Ovary (tissue), 9 donors: ENCODE results near the gene SLC16A9. TPM values are rescaled to one million over a fixed set of nuclear protein-coding genes. Genes with fewer than 3 reads are reported as not detected.

Experiments
- DNase-seq, 5 donors: peaks; one replicate each; pipeline ENCODE4 v3.0.0-alpha.2; 2019 to 2020
- H3K27ac ChIP-seq, 2 donors: fragments of 200-600 bp; one replicate each; pipeline versions ENCODE4 v1.5.1 to v1.8.0; 2019 to 2022
- H3K27me3 ChIP-seq: fragments of 200-600 bp; one replicate; pipeline ENCODE4 v1.8.0; 2022
- H3K36me3 ChIP-seq: fragments of 200-600 bp; sonication (generic); one replicate; pipeline ENCODE4 v1.5.1; 2019
- H3K4me1 ChIP-seq: one replicate; pipeline ENCODE4 v1.8.1; 2013; ENCODE audit warnings: mild to moderate bottlenecking, moderate library complexity; ENCODE audit not compliant: insufficient read depth
- H3K4me3 ChIP-seq: fragments of 200-600 bp; sonication (generic); one replicate; pipeline ENCODE4 v1.5.1; 2017
- H3K9me3 ChIP-seq, 2 donors: fragments of 200-600 bp in 1 of 2; sonication (generic) in 1 of 2; one replicate each; pipeline versions ENCODE4 v1.5.1 to v1.8.1; 2013 to 2019; ENCODE audit warnings: mild to moderate bottlenecking in 1 of 2, moderate library complexity in 1 of 2
- EP300 ChIP-seq: sonication (generic); formaldehyde crosslinking; IDR thresholded peaks from one replicate; pipeline ENCODE4 v1.6.1; 2017; ENCODE audit warnings: antibody characterized with exemption
- POLR2A ChIP-seq: fragments of 450-650 bp; IDR thresholded peaks from one replicate; pipeline ENCODE4 v1.6.1; 2017; ENCODE audit warnings: antibody characterized with exemption, mild to moderate bottlenecking, moderate library complexity
- WGBS, 3 donors: extraction: QIAGEN DNeasy Blood & Tissue Kit in 1 of 3; methylation state at CpG; one replicate each; pipeline versions ENCODE4 v1.1.5 to v1.1.7; 2013 to 2017; 5-methylcytosine and 5-hydroxymethylcytosine counted together
- intact Hi-C, 4 donors: fragments of 100-400 bp; cut with DNase I; formaldehyde crosslinking; loops; one replicate each; pipeline versions ENCODE4 v1.11.0 to v1.15.1; 2022 to 2023
- polyA plus RNA-seq, 2 donors: library from polyadenylated mRNA; stranded (reverse); fragments of 200-250 nt in 1 of 2; fragments of 350-450 nt in 1 of 2; fragmentation: Illumina TruSeq in 1 of 2; extraction: RNeasy Lipid Tissue Mini Kit (QIAGEN cat#74804) in 1 of 2; gene quantifications; one replicate each; pipeline ENCODE4 v1.2.3, GENCODE V29; 2013 to 2014
- total RNA-seq, 7 donors: library from RNA; depleted of rRNA in 2 of 7; stranded (reverse); fragments of >200 nt in 2 of 7; fragmentation: NEBNext Ultra II Directional in 3 of 7; extraction: Animal tissue kit (Norgen Biotek cat#: 25700) in 3 of 7; gene quantifications; one replicate each; pipeline versions ENCODE4 v1.1.0 to v1.2.4, GENCODE V29; 2016 to 2023
- TF ChIP-seq, protein P1 (sequence below), 3 donors: fragments of 450-650 bp in 2 of 3; fragments of 200-600 bp in 1 of 3; IDR thresholded peaks; one replicate each; pipeline versions ENCODE4 v1.5.1 to v1.8.0; 2016 to 2022; ENCODE audit warnings: antibody characterized with exemption in 3 of 3, mild to moderate bottlenecking in 1 of 3
- donor health status: DM: no; HTN: no; CAD: no; lungs with moderate emphysema.
- donor health status: DM: no; HTN: no; CAD: no.
- donor health status: Bipolar disorder and iron deficiency.
- donor health status: DM: yes; HTN: yes; CAD: no.
- donor health status: DM: no; HTN: no; CAD: no.
- donor health status: DM: yes; HTN: yes; CAD: no.

The SLC16A9 gene
- total and polyA plus RNA-seq, 9 donors = 8.1 to 41.5 (median 30.7) TPM

DNA sequence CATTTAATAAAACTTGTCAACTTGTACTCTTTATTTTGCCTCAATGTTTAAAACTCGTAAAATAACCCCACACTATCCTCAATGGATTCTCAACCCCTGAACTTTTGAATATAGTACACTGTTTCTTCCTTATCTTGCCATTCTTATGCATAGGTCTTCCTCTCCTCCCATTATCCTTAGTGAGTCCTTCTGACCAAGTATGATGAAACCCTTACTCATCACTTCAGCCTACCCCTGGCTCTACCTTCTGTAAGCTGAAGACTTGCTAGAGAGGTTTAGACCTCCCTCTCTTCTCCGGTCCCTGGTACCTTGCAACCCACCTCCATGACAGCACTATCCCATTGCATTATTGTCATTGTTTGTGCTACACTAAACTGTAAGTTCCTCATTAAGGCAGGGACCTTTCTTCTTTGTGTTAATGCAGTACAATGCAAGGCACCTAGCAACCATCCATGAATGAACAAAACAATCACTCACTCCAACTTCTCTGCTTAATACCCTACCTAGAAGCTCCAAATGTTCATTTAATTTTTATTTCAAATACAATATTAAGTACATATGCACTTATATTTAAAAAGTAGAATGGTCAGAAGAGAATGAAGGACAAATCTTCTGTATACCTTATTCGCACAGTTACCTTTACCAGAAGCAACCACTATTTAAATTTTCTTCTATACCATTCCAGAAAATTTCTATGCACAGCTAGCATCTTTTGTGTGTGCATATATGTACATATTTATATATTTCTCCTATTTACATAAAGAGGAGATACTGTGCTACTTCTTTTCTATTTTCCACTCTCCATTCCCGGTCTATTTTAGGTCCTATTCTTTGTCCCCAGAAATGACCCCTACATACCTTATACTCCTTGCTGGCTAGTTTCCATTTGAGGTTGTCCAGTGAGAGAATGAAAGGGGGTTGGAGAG lies 77.5 kb downstream of the SLC16A9 start:
- Histone ChIP-seq H3K4me1 (no peaks in the 10 kb centered on the region), H3K4me3 (no peak overlapping the region), H3K27me3 (no peaks in the 10 kb centered on the region), H3K9me3 (no peaks in the 10 kb centered on the region), H3K27ac (no peak overlapping the region), H3K36me3 (no peaks in the 10 kb centered on the region)
- no peak for DNase-seq
- intact Hi-C loops = no loop called here
- 94 to 98% (median 95%) methylated on average over 4 of the region's 4 CpGs for WGBS, 3 donors
- TF ChIP-seq POLR2A (no peak), EP300 (no peak)
- TF ChIP-seq, protein P1, sequence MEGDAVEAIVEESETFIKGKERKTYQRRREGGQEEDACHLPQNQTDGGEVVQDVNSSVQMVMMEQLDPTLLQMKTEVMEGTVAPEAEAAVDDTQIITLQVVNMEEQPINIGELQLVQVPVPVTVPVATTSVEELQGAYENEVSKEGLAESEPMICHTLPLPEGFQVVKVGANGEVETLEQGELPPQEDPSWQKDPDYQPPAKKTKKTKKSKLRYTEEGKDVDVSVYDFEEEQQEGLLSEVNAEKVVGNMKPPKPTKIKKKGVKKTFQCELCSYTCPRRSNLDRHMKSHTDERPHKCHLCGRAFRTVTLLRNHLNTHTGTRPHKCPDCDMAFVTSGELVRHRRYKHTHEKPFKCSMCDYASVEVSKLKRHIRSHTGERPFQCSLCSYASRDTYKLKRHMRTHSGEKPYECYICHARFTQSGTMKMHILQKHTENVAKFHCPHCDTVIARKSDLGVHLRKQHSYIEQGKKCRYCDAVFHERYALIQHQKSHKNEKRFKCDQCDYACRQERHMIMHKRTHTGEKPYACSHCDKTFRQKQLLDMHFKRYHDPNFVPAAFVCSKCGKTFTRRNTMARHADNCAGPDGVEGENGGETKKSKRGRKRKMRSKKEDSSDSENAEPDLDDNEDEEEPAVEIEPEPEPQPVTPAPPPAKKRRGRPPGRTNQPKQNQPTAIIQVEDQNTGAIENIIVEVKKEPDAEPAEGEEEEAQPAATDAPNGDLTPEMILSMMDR (IDR thresholded peaks at IDR 0.05) = no peak

GRCh38 chr10:59631237-59631636 lies 78.4 kb downstream of the SLC16A9 start:
- Histone ChIP-seq H3K36me3 (no peaks in the 10 kb centered on the region), H3K27me3 (no peaks in the 10 kb centered on the region), H3K9me3 (no peaks in the 10 kb centered on the region), H3K4me1 (no peaks in the 10 kb centered on the region), H3K27ac (no peak overlapping the region), H3K4me3 (no peak overlapping the region)
- TF ChIP-seq, protein P1 (IDR thresholded peaks at IDR 0.05) = no peak
- TF ChIP-seq POLR2A (no peak), EP300 (no peak)
- intact Hi-C loops = no loop called here
- no peak for DNase-seq

- H3K9me3 ChIP-seq = no peaks in the 10 kb centered on the region
- DNase-seq = no peak
- H3K36me3 ChIP-seq = no peaks in the 10 kb centered on the region
- H3K4me3 ChIP-seq = no peak overlapping the region
- H3K27ac ChIP-seq = no peak overlapping the region
- no peaks in the 10 kb centered on the region for H3K4me1 ChIP-seq
- TF ChIP-seq EP300 (no peak), POLR2A (no peak)
- TF ChIP-seq, protein P1 (IDR thresholded peaks at IDR 0.05) = no peak
- WGBS, 3 donors = 92 to 97% (median 96%) methylated on average over 4 of the region's 4 CpGs
- H3K27me3 ChIP-seq = no peaks in the 10 kb centered on the region
- intact Hi-C loops = loop anchor here in 3 of 4 donors (5.0 to 10.0 kb wide), 8 partner anchors 176 to 576 kb away; partner anchors contain the start of gene CCDC6 (in 2 of the 3)
Observed at GRCh38 chr10:59628965-59629364, 80.7 kb downstream of the SLC16A9 start.

DNA sequence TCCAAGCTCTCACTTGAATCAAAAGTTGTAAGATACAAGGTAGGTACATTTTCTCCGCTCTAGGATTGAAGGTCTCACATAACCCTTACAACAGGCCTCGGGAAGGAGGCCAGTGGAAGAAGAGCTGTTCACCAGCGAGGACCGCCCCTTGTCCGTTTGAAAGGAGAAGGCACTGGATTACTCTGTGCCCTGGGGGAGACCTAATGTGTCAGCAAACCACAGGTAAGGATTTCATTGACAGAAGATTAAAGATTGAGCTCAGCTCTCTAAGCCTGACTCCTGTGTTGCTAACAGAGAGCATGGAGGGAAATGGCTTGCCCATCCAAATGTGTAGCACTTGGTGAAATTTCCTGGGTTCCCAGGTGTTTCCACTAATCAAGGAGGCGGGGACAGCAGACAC lies 81.2 kb downstream of the SLC16A9 start:
- Histone ChIP-seq H3K4me3 (no peak overlapping the region), H3K9me3 (no peaks in the 10 kb centered on the region), H3K36me3 (no peaks in the 10 kb centered on the region), H3K4me1 (no peaks in the 10 kb centered on the region), H3K27ac (no peak overlapping the region), H3K27me3 (no peaks in the 10 kb centered on the region)
- intact Hi-C loops = loop anchor here in 3 of 4 donors (5.0 to 10.0 kb wide), 8 partner anchors 176 to 576 kb away; partner anchors contain the start of gene CCDC6 (in 2 of the 3)
- 72 to 80% (median 78%) methylated on average over 6 of the region's 6 CpGs for WGBS, 3 donors
- TF ChIP-seq, protein P1 (IDR thresholded peaks at IDR 0.05) = no peak
- no peak for TF ChIP-seq EP300
- no peak for TF ChIP-seq POLR2A
- DNase-seq = no peak
